GM12878 (cell line): Measurements from ENCODE around the gene CD48. TPM values are rescaled to one million over a fixed set of nuclear protein-coding genes. Genes with fewer than 3 reads are reported as not detected.

Source experiments
- ATAC-seq: fragments of 200-7000 bp; cut with Tn5 transposase; 3 replicates; pipeline ENCODE4 v1.9.1; 2020; ENCODE audit warnings: mild to moderate bottlenecking, moderate library complexity
- BruUV-seq: library from RNA; stranded (reverse); fragments of 400-500 nt; replicated peaks from 2 replicates; lab custom pipeline; 2021; lab: Mats Ljungman, UMichigan
- CTCF ChIA-PET: fragments of 300-600 bp; sonication (Branson Sonifier 250); formaldehyde crosslinking; extraction: SDS; loops from one replicate; lab custom pipeline; 2021; ENCODE audit warnings: inconsistent platforms; lab: Yijun Ruan, JAX
- POLR2A ChIA-PET: fragments of 350-600 bp; formaldehyde crosslinking; extraction: SDS; loops from one replicate; lab custom pipeline; 2021; ENCODE audit warnings: inconsistent platforms; lab: Charles Lee
- RAD21 ChIA-PET: fragments of 300-600 bp; sonication (Branson Sonifier 250); formaldehyde crosslinking; loops from one replicate; lab custom pipeline; 2023; ENCODE audit warnings: antibody characterized with exemption; ENCODE audit not compliant: unreplicated experiment; lab: Charles Lee
- SMC1A ChIA-PET: fragments of 300-600 bp; sonication (Branson Sonifier 250); formaldehyde crosslinking; loops from one replicate; lab custom pipeline; 2023; ENCODE audit not compliant: unreplicated experiment, uncharacterized antibody; lab: Charles Lee
- DNase-seq: peaks from one replicate; pipeline ENCODE4 v3.0.0-alpha.2; 2011; ENCODE audit warnings: low read depth, low spot score
- FAIRE-seq: peaks from 3 replicates; lab custom pipeline; 2011; peaks lifted over from hg19 to GRCh38; lab: Jason Lieb, UNC
- H2AFZ ChIP-seq: 2 replicates; pipeline ENCODE4 v1.6.0; 2011; ENCODE audit warnings: low read depth, low read length, control low read depth; ENCODE audit not compliant: control insufficient read depth
- H3K27ac ChIP-seq: 2 replicates; pipeline ENCODE4 v1.5.1; 2011; ENCODE audit warnings: control low read depth; ENCODE audit not compliant: control insufficient read depth, insufficient read depth
- H3K27me3 ChIP-seq, 2 experiments: replicated peaks in 1 of 2; 2 replicates each; pipeline versions ENCODE4 v1.6.0 to v1.6.1; 2011; ENCODE audit warnings: low read length in 1 of 2; ENCODE audit not compliant: control insufficient read depth in 2 of 2, insufficient read depth in 2 of 2
- H3K36me3 ChIP-seq, 2 experiments: 2 replicates each; pipeline ENCODE4 v1.5.1; 2011; ENCODE audit warnings: low read length in 1 of 2; ENCODE audit not compliant: control insufficient read depth in 2 of 2, insufficient read depth in 2 of 2
- H3K4me1 ChIP-seq: 2 replicates; pipeline ENCODE4 v1.6.1; 2011; ENCODE audit warnings: mild to moderate bottlenecking, low read length, moderate library complexity, mixed read lengths; ENCODE audit not compliant: control insufficient read depth, insufficient read depth
- H3K4me2 ChIP-seq: 2 replicates; pipeline ENCODE4 v1.6.0; 2011; ENCODE audit warnings: control low read depth; ENCODE audit not compliant: control insufficient read depth, insufficient read depth
- H3K4me3 ChIP-seq: fragments of 200-600 bp; sonication (generic); 2 replicates; pipeline ENCODE4 v1.5.1; 2016
- H3K79me2 ChIP-seq: 2 replicates; pipeline ENCODE4 v1.6.0; 2011; ENCODE audit warnings: low read length; ENCODE audit not compliant: control insufficient read depth, insufficient read depth
- H3K9ac ChIP-seq: 2 replicates; pipeline ENCODE4 v1.8.0; 2011; ENCODE audit warnings: low read length, control low read depth, mixed read lengths; ENCODE audit not compliant: control insufficient read depth, insufficient read depth
- H3K9me3 ChIP-seq: replicated peaks from 3 replicates; pipeline ENCODE4 v1.5.1; 2011; ENCODE audit warnings: mild to moderate bottlenecking, low read length; ENCODE audit not compliant: control insufficient read depth, insufficient read depth
- H4K20me1 ChIP-seq: 2 replicates; pipeline ENCODE4 v1.6.0; 2011; ENCODE audit not compliant: control insufficient read depth, insufficient read depth
- FOXM1 ChIP-seq: IDR thresholded peaks from 2 replicates; pipeline ENCODE4 v1.6.1; 2012; ENCODE audit warnings: low read depth, mild to moderate bottlenecking, inconsistent platforms, low read length, moderate library complexity
- MTA3 ChIP-seq: IDR thresholded peaks from 2 replicates; pipeline ENCODE4 v1.6.1; 2012; ENCODE audit warnings: low read length, inconsistent platforms, borderline replicate concordance
- NFYA ChIP-seq: IDR thresholded peaks from 2 replicates; pipeline ENCODE4 v1.6.1; 2011; ENCODE audit warnings: low read depth, mild to moderate bottlenecking, low read length, improper control_type of control experiment, borderline replicate concordance
- RB1 ChIP-seq: fragments of 450-650 bp; formaldehyde crosslinking; IDR thresholded peaks from 2 replicates; pipeline ENCODE4 v1.6.1; 2017; ENCODE audit warnings: mild to moderate bottlenecking, borderline replicate concordance
- SMAD5 ChIP-seq: IDR thresholded peaks from 2 replicates; pipeline ENCODE4 v1.6.1; 2016; ENCODE audit warnings: antibody characterized with exemption, low read depth
- WGBS: methylation state at CpG from one replicate; pipeline ENCODE4 v1.1.6; 2016; ENCODE audit warnings: low lambda C conversion rate; ENCODE audit not compliant: insufficient replicate concordance, insufficient coverage; ENCODE audit errors: missing lambda C conversion rate; 5-methylcytosine and 5-hydroxymethylcytosine counted together
- in situ Hi-C: fragments of 300-500 bp; cut with MboI; formaldehyde crosslinking; loops from 9 replicates; pipeline ENCODE4 v1.14.3; 2018; ENCODE audit warnings: mixed read lengths
- intact Hi-C: fragments of 100-400 bp; cut with micrococcal nuclease; formaldehyde crosslinking; loops from one replicate; pipeline ENCODE4 v1.14.2; 2022; ENCODE audit not compliant: unreplicated experiment
- polyA plus RNA-seq, 11 experiments: library from polyadenylated mRNA; depleted of rRNA in 4 of 11; unstranded in 6 of 11; stranded (reverse) in 5 of 11; fragments of >200 nt; fragmentation: Nextera tagmentation in 4 of 11; fragmentation: Illumina TruSeq in 1 of 11; extraction: Ambion mirVana in 4 of 11; extraction: Trizol in 1 of 11; gene quantifications; 1 replicate in 1 of 11; 2 replicates in 10 of 11; pipeline versions ENCODE4 v1.2.1 to v1.2.3, GENCODE V29; 2011 to 2016; ENCODE audit warnings: inconsistent platforms in 2 of 11, missing spikeins in 2 of 11, low read depth in 1 of 11
- total RNA-seq, 4 experiments: library from RNA; depleted of rRNA in 3 of 4; stranded (reverse); fragments of >200 nt in 3 of 4; fragmentation: Illumina TruSeq in 1 of 4; extraction: Trizol in 1 of 4; gene quantifications; 2 replicates each; pipeline versions ENCODE4 v1.2.1 to v1.2.3, GENCODE V29; 2013 to 2021

CD48 gene
- total and polyA plus RNA-seq, 10 of the 15 experiments (the other 5 are each of a cell fraction or from before 2014, with no cell fraction given): 302 to 1,315 (median 430) TPM

DNA sequence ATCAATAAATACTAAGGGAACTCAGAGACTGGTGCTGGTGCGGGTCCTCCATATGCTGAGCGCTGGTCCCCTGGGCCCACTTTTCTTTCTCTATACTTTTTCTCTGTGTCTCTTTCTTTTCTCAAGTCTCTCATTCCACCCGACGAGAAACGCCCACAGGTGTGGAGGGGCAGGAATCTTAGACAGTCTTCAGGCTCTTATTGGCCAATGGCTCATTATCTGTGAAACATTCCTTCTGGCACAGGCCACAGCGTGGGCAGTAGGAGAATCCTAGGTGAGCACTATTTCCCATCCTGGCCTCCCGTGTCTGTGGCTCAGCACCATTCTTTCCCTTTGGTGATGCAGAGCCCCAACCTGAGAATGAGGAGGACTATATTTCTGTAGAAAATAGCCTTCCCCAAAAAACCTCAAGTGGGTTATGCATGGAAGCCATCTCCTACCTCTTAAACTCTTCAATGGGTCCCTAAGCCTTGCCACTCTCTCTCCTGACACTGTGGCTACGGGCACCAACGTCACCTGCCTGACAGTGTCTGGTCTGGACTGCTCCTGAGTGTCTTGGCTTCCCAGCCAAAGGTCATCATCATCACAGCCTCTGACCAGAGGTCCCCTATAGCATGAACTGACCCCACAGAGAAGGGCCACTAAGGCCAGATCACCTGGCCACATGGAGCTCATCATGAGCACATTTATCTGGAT, 58.5 kb downstream of the CD48 start:
- TF ChIP-seq NFYA (no peak), SMAD5 (no peak), MTA3 (0 out of 2 replicates have a peak, but pooled peaks have one; percentile 22), RB1 (no peak), FOXM1 (peak; percentile 14; the same call in 1 of the 2 replicates)
- TF ChIP-seq, all 136 proteins: peak for 2
- H3K79me2 ChIP-seq: peaks cover 62% of the 10 kb centered on the region
- RAD21 ChIA-PET: interaction anchor here (0.7 to 1.9 kb wide), 4 partner anchors 11 to 22 kb away, joined by 3 to 5 read pairs (median 4); no protein-coding TSS in a partner anchor
- H3K27me3 ChIP-seq: no peaks in the 10 kb centered on the region
- 76% methylated on average over 9 of the region's 9 CpGs for WGBS
- ATAC-seq: peak; percentile 38
- H3K27ac ChIP-seq: peak overlapping the region; percentile 75
- H2AFZ ChIP-seq: peak overlapping the region; percentile 26; the same call in 1 of the 2 replicates
- no TSS peak for BruUV-seq
- CTCF ChIA-PET: interaction anchor here (0.8 kb wide), 1 partner anchor 20 kb away, joined by 3 read pairs; no protein-coding TSS in a partner anchor
- peak overlapping the region; percentile 83 for H3K4me2 ChIP-seq
- in situ Hi-C loops (no loop called here), intact Hi-C loops (no loop called here)
- SMC1A ChIA-PET: interaction anchor here (1.1 to 12.3 kb wide), 2 partner anchors 9 to 20 kb away, joined by 4 to 187 read pairs; no protein-coding TSS in a partner anchor
- H3K9me3 ChIP-seq: no peaks in the 10 kb centered on the region; the same call in 2 of the 3 replicates
- POLR2A ChIA-PET: interaction anchor here (0.6 to 9.0 kb wide), 5 partner anchors 9 to 20 kb away, joined by 3 to 61 read pairs (median 3); no protein-coding TSS in a partner anchor
- no peak for DNase-seq
- no peaks in the 10 kb centered on the region for H3K36me3 ChIP-seq
- H4K20me1 ChIP-seq: no peaks in the 10 kb centered on the region
- no peak for FAIRE-seq
- H3K4me3 ChIP-seq: peak overlapping the region; percentile 37; the same call in 1 of the 2 replicates
- H3K9ac ChIP-seq: peak overlapping the region; percentile 39
- peaks cover 60% of the 10 kb centered on the region for H3K4me1 ChIP-seq
